ENCODE data around the gene MXD1.

The MXD1 gene

DNA sequence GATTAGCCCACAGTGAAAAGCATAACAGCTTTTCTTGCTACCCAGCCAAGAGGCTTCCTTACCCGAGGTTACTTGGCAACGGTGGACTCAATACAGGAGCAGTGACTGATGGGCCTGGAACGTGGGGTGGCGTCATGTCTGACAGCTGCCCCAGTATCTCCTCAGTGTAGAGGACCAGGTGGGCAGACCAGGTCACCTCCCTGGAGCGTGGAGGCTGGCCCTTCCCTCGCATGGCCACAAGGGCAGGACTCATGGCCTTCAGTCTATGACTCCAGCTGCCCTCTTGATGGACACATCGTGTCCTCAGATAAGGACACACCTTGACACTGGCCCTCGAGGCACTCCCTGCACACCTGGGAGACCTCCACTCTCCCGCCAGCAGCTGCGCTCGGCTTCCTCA is 40.1 kb downstream of the MXD1 start:
- DNase-seq = no peak

DNA sequence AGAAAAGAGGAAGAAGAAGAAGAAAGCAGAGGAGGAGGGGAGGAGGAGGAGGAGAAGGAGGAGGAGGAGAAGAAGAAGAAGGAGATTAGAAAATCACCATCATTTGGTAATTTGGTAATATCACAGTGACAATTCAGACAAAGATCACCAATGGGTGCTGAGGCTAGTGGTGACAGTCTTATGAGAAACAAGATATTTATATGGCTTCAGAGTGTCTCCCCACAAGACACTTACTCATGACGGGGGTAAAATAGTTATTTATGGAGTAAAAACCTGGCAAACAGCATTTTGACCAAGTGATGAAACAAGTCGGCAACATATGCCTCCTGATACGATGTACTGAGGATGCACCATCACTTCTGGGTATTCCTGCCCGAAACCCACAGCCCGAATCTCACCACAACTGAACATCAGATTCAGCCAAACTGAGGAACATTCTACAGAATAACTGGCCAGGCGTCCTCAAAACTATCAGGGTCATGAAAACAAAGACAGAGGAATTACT is 41.6 kb downstream of the MXD1 start:
- no peak for DNase-seq

DNA sequence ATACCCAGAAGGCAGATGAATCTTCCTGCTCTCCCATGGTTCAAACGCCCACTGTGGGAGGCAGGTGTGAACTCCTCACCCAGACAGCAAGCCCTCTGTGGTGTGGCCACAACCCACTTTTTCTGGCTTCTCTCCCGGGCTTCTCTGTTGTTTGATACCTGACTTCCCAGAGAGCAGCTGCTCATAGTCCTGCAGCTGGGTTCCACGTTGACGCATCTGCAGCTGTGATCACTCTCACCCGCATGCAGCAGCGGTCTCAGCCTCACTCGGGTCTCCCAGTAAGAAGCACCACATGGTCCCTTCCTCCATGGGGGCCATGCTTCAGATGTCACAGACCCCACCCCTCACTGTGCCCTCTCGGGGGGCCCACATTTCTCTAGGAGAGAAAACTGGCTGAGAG is 43.1 kb downstream of the MXD1 start:
- no peak for DNase-seq

DNA sequence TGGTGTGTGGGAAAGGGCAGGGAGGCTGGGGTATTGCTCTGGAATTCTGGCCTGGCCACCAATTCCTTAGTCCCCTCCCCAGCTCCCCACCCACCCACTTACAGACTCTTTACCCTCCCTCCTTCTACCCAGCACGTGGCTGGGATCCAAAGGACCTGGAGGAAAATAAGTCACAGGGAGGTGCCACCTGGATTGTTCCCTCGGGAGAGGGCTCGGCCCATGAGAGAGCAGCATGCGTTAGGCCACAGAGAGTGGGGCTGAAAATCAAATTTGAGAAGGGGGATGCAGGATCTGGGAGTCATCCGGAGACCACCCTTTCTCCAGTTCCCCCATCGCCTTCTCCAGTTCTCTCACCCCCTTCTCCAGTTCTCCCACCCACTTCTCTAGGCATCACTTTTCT is 43.6 kb downstream of the MXD1 start:
- no peak for DNase-seq

DNA sequence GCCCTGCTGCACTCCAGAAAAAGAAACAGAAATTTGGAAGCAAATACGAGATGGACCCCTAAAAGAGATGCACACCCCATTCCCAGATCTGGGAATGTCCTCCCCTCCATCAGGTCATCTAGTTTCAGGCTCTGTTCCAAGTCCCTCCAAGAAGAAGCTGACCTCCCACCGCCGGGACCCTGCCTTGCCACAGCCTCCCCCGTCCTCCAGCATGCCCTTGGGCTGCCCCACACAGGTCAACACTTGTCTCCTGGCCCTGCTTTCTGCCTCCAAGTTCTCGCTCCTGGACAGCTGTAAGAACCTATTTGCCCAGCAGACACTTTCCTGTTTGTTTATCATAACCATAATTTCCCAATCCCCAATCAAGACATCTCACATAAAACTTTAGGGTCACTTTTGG is 44.5 kb downstream of the MXD1 start:
- DNase-seq = no peak

DNA sequence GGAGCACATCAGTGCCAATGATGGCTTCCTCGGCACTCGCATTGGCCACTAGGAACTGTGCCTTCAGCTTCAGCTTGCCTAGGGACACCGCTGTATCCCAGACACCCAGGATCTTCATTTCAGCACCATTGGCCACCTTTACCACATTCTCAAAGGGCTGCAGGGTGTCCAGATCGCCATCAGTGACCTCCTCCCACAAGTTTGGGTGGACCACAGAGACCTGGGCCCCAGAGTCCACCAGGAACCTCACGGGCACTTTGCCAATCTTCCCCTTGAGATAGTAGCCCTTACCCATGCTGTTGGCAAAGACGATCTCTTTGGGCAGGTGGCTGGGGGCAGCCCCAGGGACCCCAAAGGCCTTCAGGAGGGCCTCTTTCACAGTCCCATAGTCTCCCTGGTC is 45.9 kb downstream of the MXD1 start:
- DNase-seq = no peak

DNA sequence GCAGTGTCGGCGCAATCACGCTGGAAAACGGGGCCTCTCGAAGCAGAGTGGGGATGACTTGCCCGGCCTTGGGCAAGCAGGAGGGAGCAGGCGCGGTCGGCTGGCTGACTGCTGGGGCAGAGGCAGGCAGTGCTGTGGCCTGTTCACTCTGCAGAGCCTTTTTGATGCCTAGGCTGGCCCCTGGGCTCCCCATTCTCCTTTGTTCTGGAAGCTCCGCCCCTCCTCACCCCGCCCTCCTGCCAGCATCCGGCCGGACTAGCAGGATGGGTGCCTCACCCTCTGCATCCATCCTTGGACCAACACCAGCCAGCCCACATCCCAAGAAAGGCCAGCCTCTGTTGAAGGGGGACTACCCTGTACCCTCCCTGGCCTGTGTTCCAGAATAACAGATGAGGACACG is 46.6 kb downstream of the MXD1 start, which contains the start of gene ASPRV1:
TSS of gene ASPRV1 (minus strand) at position 136 of the 400 bp plus-strand sequence. CDS start 195 bp downstream, outside the sequence.
- no peak for DNase-seq

DNA sequence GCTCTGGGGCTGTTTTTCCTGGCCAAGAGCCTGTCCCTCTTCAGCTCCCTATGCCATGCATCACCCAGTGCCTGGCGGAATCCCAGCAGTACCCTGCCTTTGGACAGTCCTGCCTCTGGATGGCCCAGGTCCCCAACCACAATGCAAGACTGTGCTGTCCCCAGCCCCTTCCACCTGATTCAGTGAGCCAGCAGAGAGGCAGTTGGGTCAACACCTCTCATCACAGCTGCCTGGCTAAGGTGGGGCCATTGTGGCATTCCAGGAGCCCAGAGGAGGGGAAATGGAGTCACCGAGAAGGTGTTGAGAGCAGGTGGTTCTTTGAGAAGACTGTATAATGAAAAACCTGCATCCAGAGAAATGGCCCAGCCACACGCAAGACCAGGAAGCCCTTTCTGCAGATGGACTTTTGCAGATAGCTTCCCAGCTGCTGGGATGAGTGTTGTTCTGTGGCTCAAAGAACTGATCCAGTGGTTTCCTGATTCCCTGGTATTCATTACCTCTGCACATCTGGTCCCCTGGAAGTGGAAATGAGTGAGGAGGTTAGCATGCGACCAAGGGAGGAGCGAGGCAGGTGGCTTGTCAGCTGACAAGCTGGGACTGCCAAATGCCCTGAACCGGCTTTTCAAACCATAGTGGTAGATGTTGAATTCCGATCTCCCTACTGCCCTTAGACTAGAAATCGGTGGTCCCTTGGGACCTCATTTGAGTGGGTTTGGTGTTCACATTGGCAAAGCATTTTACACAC is 48.2 kb downstream of the MXD1 start:
- DNase-seq = no peak

DNA sequence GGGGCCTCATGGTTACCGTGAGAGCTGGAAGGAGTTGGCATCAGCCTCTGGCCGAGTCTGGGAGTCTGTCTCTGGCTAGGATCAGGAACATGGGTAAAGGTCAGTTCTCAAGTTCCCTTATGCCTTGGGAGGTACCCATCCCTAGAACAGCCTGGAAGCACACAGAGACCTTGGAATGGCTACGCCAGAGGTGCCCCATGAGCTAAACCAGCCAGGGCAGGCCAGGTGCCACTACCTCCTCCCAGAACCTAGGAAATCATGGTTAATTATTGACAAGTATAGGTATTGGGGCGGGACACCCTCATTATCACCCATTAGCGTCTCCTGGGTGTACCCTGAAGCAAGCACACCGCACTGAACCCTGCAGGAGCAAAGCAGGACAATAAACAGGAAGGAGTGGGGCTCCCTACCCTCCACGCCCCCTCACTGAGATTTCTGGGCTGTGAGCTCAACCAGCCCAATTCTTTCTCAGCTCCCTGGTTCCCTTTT is 49.5 kb downstream of the MXD1 start:
- no peak for DNase-seq

DNA sequence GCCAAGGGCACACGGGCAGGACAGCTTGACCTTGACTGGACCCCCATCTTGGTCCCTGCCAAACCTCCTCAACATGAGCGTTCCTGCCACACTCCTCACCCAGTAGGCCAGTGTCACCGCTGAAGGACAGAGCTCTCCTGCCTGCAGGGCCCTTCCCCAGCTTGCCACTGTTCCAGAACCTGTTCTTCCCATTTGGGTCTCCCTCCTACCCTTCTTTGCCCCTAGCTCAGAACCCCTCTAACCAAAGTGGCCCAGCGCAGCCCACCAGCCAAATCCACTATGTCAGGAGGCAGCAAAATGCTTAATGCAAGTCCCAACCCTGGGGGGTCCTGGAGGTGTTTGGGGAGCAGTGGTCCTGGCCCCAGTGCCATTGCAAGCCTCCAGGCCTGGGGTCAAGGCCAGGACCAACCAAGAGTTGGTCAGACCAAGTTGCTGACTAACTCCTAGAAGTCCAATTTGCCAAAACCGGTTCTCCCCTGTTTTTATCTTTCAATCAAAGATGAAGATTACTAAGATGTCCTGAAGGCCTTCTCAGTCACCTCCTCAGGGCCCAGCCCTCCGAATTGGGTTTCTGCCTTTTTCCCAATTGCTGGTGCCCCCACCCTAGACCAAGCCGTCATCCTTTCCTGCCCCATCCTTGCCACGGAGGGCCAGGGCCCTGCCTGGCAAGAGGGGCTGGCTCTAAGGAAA is 51.0 kb downstream of the MXD1 start:
- no peak for DNase-seq

DNA sequence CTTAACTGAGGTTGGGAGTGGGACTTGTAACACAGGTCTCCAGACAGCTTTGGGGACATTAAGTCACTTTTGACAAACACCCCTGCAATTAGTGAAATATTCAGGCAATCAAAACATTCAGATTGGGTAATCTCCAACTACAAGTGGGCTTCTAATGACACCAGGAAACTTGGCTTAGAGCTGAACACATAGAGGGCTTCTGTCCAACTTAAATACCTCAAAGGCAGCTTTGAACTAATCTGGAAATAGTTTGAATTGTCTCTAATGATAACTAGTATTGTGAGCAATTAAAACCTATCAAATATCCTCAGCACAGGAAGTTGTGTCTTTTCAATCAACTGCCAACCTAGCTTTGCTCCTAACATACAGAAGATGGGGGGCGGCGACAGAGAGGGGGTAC is 51.6 kb downstream of the MXD1 start:
- no peak for DNase-seq

DNA sequence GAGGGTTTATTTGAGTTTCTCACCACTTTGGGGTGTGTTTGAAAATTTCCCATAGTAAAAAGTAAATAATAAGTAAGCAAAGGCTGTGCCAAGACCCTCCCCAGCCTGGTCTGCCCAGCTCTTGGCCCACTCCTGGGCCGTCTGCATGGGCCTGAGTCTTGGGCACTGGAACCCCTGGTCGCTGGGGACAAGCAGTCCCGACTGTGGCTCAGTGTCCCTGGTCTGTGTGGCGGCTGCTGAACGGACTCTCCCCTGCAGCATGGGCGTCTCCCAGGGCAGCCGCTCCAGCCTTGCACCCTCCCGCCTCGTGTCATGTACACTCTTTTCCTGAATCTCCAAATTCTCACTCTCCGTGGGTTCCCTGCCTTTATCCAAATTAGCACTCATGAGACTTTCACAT is 53.7 kb downstream of the MXD1 start:
- no peak for DNase-seq

DNA sequence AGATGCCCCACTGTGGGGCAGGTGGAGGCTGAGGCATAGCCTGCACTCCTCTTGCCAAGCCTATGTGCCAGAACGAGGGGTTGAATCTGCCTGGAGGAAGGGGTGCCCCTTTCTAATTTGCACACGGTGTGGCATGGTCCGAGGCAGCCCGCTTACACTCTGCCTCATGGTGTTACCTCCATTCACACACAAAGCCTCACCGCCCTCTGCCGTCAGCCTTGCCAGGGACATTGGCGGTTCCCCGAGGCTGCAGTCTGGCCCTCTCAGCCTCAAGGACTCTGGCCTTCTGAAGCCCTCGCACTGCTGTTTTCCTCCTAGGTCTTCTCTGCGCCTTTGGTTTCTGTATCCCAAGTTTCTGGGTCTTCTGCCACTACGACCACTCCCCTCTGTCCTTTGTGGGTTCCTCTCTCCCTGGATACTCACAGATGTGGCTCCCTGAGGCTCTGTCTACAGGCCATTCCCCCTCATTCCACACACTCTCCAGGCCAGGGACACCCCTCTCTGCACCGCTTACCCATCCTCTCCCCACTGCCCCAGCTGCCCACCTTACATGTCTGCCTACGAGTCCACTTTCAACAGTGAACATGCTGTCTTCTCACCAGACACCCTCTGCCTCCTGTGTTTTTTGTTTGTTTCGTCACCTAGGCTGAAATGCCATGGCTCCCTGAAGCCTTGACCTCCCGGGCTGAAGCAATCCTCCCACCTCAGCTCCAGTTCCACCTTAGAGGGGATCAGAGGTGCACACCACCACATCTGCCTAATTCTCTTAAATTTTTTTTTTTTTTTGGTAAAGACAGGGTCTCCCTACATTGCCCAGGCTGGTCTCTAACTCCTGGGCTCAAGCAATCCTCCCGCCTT is 54.4 kb downstream of the MXD1 start:
- DNase-seq = no peak

DNA sequence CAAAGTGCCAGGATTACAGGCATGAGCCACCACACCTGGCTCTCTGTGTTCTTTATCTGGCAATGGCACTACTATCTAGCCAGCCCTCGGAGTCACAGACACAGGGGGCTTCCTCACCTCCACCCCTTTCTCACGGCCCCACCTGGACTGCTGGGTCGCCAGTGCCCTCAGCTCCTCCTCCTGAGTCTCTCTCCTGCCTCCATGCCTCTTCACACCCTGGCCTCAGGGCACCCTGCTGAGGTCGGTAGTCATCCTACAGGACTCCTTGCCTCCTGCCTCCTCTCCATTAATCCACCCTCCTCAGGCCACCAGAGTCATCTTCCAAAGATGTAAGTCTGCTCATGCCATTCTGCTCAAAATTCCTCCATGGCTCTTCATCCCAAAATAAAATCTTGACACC is 55.1 kb downstream of the MXD1 start:
- DNase-seq = no peak

DNA sequence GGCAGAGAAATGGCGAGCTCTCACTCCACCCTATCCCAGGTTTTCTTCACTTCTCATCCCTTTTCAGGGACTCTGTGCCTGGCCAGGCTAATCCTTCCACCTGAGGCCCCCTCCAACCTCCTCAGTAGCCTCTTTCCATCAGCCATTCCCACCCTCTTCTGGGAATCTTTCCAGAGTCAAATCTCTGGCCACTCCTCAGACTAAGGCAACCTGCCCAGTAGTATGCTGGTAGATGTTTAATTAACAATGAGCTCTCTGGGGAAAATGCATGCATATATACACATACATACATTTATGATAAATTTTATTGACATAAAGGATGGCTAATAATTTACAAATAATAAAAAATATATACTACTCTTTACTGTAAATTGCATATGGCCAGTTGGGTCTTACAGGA is 57.9 kb downstream of the MXD1 start:
- DNase-seq = no peak

DNA sequence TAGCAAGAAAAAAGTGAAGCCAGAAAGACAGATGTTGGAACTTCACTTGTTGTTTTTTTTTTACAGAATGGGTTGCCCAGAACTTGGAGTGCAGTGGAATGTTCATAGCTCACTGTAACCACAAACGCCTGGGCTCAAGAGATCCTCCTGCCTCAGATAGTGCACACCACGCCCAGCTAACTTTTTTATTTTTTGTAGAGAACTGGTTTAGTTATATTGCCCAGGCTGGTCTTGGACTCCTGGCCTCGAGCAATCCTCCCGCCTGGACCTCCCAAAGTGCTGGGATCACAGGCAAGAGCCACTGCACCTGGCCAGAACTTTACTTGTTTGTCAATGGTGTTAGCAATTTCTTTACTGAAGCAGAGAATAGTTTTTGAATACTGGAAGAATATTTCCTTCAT is 58.4 kb downstream of the MXD1 start:
- DNase-seq = no peak

DNA sequence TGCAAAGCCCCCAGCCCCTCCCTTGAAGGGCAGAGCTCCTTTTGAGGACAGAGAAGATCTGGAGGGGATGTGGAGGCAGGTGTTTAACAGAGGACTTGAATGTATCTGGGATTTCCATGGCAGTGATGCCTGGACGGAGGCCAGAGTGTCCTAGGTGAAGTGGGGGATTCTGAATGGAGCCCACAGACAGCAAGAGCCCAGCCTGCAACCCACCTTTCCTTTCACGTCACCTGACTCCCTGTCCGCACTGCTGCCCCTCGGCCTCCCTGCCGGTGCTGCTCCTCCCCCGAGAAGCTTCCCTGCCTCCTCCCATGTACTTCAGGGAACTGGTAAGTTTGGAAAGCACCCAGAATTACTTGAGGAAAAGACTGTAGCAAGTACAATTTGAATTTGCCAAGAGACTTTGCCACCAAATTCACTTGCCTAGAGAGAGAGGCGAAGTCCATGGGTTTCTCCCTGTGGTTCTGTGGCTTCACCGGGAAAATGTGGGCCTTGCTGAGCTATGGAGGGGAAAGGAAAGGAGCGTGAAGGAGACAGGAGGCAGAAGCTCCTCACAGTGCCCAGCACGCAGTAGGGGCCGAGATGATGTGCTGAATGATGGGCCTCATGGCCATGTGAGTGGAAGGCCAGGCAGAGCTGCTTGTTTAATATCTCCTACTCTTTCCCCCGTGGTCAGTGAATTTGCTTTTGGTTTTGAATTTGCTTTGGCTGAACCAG is 60.4 kb downstream of the MXD1 start:
- no peak for DNase-seq

DNA sequence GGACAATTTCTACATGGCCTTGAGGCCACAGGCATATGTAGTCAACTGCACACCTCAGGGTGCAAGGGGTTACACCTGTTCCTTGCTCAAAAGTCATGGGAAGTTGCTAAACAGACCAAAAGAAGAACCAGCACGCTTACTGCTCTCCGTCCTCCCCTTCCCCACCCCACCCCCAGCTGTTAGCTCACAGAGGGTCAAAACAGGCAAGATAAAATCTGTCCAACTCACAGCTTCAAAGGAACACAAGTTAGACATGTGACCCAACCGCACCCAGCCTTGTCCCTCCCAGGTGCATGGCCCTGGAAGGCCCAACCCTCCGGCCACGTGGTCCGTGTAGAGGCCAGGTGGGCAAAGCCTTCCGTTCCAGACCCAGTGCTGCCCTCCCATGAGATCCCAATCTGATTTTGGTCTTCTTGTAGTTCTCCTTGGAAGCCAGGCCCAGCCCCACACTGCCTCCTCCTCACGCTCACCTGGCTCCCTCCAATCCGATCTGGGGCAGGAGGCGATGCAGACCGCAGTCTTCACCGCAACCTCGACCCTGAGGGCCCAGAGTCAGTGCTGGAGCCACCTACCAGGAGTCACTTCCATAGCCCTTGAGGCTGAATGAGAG is 61.0 kb downstream of the MXD1 start:
- no peak for DNase-seq

DNA sequence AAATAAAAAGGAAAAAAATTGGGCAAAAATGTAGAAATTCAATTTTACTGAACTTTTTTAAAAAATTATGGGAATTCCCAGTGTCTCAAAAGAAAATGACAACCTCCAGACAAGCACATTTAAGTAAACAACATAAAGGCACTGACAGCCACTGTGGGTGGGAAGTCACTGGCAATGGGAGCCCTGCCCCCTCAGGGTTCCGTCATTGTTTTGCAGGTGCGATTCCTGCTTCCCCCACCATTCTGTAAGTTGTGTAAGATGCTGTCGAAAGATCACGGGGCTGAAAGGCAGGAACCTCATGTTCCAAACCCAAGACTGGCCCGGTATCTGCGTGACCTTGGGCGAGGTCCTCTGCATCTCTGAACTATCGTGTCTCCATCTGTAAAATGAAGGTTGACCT is 62.3 kb downstream of the MXD1 start:
- DNase-seq = no peak

DNA sequence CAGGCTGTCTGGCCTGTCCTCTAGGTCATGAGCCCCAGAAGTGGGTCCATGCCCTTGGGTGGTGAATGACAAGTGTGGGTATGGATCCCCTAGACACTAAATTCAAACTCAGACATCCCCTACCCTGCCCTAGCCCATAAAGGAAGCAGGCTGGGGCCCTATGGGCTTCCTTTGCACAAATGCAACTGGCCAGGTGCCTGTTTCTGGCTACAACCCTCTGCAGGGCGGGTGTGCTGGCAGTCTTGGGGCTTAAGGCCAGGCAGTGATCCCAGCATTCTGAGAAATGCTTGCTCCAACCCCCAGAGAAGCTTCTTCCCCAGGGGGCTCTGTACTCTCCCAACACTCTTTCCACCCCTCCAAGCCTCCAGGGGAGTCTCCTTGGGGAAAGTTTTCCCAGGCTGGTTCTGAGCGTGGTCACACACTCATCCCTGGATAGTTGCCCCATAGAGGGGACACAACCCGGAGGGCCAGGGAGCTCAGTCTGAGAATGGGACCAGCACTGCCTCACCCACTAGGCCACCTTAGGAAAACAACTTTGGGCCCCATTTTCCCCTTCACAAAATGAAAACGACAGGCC is 63.1 kb downstream of the MXD1 start:
- DNase-seq = no peak

DNA sequence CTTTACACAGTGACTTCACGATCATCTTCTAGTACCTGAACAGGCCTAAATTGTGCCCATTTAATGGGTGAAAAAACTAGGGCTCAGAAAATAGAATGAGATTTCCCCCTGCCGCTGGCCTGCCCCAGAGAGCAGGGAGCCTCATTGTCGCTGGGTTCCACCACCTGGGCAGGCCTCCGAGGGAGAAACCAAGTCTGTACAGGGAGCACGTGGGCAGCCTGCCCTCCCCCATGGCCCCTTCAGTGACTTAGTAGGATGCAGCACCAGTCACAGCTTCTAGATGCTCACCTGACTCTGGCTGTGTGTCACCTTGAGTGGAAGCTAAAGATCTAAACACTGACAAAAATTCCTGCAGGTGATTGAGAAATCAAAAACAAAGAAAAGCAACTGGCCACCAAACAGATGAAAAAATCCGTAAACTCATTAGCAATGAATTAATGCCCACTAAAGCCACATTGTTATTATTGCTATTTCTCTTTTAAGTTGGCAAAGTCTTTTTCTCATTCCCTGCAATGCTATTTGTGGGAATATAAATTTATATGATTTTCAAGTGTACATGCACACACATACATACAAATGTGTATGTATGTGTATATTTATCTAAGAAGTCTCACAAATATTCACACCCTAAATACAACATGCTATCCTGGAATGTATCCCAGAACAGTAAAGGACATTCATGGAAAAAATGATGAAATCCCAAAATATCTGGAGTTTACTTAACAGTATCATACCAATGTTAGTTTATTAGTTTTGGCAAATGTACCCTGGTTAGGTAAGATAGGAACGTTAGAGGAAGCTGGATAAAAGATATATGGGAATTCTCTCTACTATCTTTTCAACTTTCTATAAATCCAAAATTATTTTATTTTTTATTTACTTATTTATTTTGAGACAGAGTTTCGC is 65.2 kb downstream of the MXD1 start:
- no peak for DNase-seq

Data from activated T-cell treated with anti-CD3 and anti-CD28 coated beads, Interleukin-2, amount 50 U/mL, for 1 hour (primary cell).